ENCODE data around the gene SMIM12.

DNA sequence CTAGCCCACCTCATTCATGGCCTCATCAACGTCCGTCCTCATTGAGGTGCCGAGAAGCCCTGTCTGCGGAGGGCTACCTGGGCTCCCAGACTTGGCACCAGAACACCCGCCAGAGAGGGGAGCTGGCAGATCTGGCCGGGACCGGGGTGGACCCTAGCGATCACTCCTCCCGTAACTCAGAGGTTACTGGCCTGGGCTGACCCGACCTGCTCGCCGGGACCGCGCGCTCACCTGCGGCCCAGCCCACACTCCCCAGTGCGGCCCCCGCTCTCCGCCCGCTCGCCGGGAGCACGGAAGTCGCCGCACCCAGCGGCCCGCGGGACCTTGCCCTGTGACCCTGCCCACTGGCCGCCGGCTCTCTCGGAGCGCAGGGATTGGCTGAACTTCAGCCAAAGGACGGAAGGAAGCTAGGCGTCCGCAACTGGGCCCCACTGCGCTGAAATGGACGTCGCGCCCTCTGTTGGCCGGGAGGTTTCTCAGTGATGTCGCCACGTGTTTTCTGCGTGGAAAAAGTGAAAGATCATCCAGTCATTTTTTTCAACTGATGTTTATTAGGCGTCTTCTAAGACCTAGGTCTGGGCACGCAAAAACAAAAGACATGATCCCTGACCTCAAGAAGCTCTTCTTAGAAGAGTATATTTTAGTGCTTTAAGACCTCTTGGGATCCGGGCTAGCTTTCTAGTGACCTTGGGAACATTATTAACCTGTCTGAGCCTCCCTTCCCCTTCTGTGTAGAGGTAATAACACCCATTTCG lies at the start of gene SMIM12:
- TF ChIP-seq, protein P1, sequence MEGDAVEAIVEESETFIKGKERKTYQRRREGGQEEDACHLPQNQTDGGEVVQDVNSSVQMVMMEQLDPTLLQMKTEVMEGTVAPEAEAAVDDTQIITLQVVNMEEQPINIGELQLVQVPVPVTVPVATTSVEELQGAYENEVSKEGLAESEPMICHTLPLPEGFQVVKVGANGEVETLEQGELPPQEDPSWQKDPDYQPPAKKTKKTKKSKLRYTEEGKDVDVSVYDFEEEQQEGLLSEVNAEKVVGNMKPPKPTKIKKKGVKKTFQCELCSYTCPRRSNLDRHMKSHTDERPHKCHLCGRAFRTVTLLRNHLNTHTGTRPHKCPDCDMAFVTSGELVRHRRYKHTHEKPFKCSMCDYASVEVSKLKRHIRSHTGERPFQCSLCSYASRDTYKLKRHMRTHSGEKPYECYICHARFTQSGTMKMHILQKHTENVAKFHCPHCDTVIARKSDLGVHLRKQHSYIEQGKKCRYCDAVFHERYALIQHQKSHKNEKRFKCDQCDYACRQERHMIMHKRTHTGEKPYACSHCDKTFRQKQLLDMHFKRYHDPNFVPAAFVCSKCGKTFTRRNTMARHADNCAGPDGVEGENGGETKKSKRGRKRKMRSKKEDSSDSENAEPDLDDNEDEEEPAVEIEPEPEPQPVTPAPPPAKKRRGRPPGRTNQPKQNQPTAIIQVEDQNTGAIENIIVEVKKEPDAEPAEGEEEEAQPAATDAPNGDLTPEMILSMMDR (IDR thresholded peaks at IDR 0.05), result peak; percentile 89 to 93 (median 91)
- TF ChIP-seq POLR2A (IDR thresholded peaks at IDR 0.05), result peak; percentile 97
